AG09319 (cell line): Measurements from ENCODE around the gene CIAO2B.

Experiments
- DNase-seq: peaks from one replicate; pipeline ENCODE4 v3.0.0-alpha.2; 2010; ENCODE audit warnings: low read depth; ENCODE audit errors: extremely low read depth
- CTCF ChIP-seq: IDR thresholded peaks from 2 replicates; pipeline ENCODE4 v1.5.1; 2011; ENCODE audit warnings: low read depth, mild to moderate bottlenecking, inconsistent platforms, low read length, moderate library complexity

The CIAO2B gene

DNA sequence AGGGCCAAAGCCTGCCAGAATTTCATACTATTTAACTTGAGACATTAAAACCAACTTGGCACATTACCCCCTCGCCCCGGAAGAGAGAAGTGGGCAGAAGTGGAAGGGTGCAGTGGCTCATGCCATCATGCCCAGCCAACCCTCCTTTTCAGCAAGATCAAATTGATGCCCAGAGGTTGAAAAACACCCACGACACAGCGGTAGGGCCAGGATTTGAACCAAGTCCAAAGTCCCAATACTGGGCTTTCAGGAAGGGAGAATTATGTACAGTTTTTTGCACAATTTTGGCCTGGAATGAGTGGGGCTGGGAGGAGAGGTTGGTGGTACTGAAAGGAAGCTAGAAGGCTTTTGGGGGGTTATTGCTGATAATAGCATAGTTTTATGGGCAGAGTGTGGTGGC lies 42.8 kb downstream of the CIAO2B start:
- no peak for TF ChIP-seq CTCF
- no peak for DNase-seq

- no peak for TF ChIP-seq CTCF
- DNase-seq: no peak
Measured at GRCh38 chr16:66890799-66891198, 43.4 kb downstream of the CIAO2B start.

GRCh38 chr16:66889622-66890021 lies 44.6 kb downstream of the CIAO2B start:
- no peak for DNase-seq
- TF ChIP-seq CTCF: no peak

DNA sequence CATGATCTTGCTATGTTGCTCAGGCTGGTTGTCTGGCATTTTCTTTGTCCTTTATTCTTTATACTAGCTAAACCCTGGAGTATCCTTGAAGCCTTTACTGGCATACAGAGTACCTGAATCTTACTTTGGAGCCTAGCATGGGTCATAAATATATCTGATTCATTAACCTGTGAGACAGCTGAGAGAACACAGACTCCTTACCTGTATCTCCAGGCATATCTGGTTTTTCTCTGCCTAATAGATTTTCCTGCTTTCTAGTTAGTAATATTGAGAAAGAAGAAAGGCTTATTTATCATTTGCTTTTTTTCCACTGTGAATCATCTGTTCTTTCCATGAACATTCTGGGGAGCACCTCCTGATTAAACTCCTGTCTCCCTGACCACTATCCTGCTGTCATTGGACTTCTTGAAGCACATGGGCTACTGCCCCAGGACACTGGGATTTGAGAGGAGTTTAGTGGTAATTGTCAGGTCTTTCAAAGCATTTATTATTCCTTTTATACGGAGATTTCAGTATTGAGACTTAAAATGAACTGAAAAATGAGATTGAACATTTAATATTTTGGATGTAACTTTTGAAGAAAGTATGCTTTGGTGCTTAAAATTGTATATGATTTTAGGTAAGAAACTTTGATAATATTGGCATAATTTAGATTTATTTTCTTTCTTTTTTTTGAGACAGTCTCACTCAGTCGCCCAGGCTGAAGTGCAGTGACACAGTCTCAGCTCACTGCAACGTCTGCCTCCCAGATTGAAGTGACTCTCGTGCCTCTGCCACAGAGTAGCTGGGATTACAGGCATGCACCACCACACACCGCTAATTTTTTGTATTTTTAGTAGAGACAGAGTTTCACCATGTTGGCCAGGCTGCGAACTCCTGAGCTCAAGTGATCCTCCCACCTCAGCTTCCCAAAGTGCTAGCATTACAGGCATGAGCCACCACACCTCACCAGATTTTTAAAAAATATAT lies 45.3 kb downstream of the CIAO2B start:
- no peak for TF ChIP-seq CTCF
- DNase-seq: no peak

- TF ChIP-seq CTCF: no peak
- no peak for DNase-seq
Measured at GRCh38 chr16:66886914-66887313, 47.3 kb downstream of the CIAO2B start.

DNA sequence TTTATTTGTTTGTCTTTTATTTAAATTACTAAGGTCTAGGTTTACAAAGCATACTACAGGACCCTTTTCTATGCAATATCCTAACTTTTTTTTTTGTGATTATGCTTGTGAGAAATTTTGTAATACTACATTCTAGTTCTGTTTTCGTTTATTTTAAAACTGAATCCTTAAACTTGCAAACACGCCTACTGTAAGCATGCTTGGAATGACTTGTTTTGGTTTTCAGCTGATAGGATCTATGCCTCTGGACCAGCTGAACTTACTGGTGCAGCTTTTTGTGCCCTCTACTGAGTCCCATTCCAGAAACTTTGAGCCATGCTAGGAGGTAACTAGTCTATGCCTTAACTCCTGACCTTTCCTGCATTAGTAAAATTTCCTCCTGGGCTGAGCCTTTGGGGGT lies 47.9 kb downstream of the CIAO2B start:
- TF ChIP-seq CTCF: no peak
- DNase-seq: peak; percentile 24

- no peak for TF ChIP-seq CTCF
- no peak for DNase-seq
Measured at GRCh38 chr16:66885491-66885890, 48.7 kb downstream of the CIAO2B start.
